ENCODE data around the gene KRR1. TPM values are rescaled to one million over a fixed set of nuclear protein-coding genes. Genes with fewer than 3 reads are reported as not detected.

Gene KRR1
- total RNA-seq, result 51.9 and 76.4 TPM in 2 replicates

GRCh38 chr12:75511116-75512048 is at the start of gene KRR1:
Gene KRR1 (minus strand): TSS chr12:75511609. CDS start chr12:75511597, 12 bp downstream.
- DNase-seq, result peak; percentile 99

GRCh38 chr12:75560167-75560566 is 48.8 kb upstream of the KRR1 start:
- DNase-seq, result peak; percentile 75

- no peak for DNase-seq
These were observed 46.9 kb upstream of the KRR1 start for GRCh38 chr12:75558287-75558686.

GRCh38 chr12:75556311-75556899 is 45.0 kb upstream of the KRR1 start:
- DNase-seq, result peak; percentile 35

- DNase-seq, result no peak
These were observed 43.1 kb upstream of the KRR1 start for GRCh38 chr12:75554556-75554880.

- DNase-seq, result no peak
These were observed 42.6 kb upstream of the KRR1 start for GRCh38 chr12:75553836-75554555.

- DNase-seq, result no peak
These were observed 42.0 kb upstream of the KRR1 start for GRCh38 chr12:75553398-75553797.

- no peak for DNase-seq
These were observed 40.1 kb upstream of the KRR1 start for GRCh38 chr12:75551477-75551876.

GRCh38 chr12:75550401-75551240 is 39.2 kb upstream of the KRR1 start:
- DNase-seq, result peak; percentile 89

GRCh38 chr12:75549989-75550388 is 38.6 kb upstream of the KRR1 start:
- no peak for DNase-seq

- DNase-seq, result no peak
These were observed 37.5 kb upstream of the KRR1 start for GRCh38 chr12:75548879-75549278.

- DNase-seq, result no peak
These were observed 34.2 kb upstream of the KRR1 start for GRCh38 chr12:75545636-75546035.

- no peak for DNase-seq
These were observed 32.1 kb upstream of the KRR1 start for GRCh38 chr12:75543529-75543928.

- no peak for DNase-seq
These were observed 31.5 kb upstream of the KRR1 start for GRCh38 chr12:75542942-75543341.

- DNase-seq, result no peak
These were observed 28.5 kb upstream of the KRR1 start for GRCh38 chr12:75539889-75540288.

GRCh38 chr12:75533239-75533638 is 21.8 kb upstream of the KRR1 start:
- no peak for DNase-seq

- no peak for DNase-seq
These were observed 18.4 kb upstream of the KRR1 start for GRCh38 chr12:75529826-75530225.

- DNase-seq, result no peak
These were observed 17.9 kb upstream of the KRR1 start for GRCh38 chr12:75529316-75529715.

GRCh38 chr12:75528692-75529091 is 17.3 kb upstream of the KRR1 start:
- DNase-seq, result no peak

GRCh38 chr12:75528272-75528671 is 16.9 kb upstream of the KRR1 start:
- DNase-seq, result no peak

GRCh38 chr12:75526655-75527511 is 15.5 kb upstream of the KRR1 start:
- peak; percentile 80 for DNase-seq

GRCh38 chr12:75525263-75525662 is 13.9 kb upstream of the KRR1 start:
- no peak for DNase-seq
